Measurements from ENCODE around the gene CLDN6. TPM values are rescaled to one million over a fixed set of nuclear protein-coding genes. Genes with fewer than 3 reads are reported as not detected.

CLDN6 gene
- total RNA-seq, 1 donor from 2014 or later, result not detected

- Histone ChIP-seq H3K9me3 (no peaks in the 10 kb centered on the region), H3K4me3 (no peak overlapping the region), H3K27me3 (ENCODE audit: low read depth) (peaks cover 9% of the 10 kb centered on the region), H3K36me3 (no peaks in the 10 kb centered on the region), H3K4me1 (peaks cover 33% of the 10 kb centered on the region), H3K27ac (no peak overlapping the region)
- TF ChIP-seq, protein P1, sequence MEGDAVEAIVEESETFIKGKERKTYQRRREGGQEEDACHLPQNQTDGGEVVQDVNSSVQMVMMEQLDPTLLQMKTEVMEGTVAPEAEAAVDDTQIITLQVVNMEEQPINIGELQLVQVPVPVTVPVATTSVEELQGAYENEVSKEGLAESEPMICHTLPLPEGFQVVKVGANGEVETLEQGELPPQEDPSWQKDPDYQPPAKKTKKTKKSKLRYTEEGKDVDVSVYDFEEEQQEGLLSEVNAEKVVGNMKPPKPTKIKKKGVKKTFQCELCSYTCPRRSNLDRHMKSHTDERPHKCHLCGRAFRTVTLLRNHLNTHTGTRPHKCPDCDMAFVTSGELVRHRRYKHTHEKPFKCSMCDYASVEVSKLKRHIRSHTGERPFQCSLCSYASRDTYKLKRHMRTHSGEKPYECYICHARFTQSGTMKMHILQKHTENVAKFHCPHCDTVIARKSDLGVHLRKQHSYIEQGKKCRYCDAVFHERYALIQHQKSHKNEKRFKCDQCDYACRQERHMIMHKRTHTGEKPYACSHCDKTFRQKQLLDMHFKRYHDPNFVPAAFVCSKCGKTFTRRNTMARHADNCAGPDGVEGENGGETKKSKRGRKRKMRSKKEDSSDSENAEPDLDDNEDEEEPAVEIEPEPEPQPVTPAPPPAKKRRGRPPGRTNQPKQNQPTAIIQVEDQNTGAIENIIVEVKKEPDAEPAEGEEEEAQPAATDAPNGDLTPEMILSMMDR (IDR thresholded peaks at IDR 0.05), result no peak
- DNase-seq (no peak), ATAC-seq (no peak)
- intact Hi-C loops (cut with DNase I), result no loop called here
Observed at GRCh38 chr16:2982402-2982801, 35.6 kb downstream of the CLDN6 start.

GRCh38 chr16:2981899-2982250 lies 36.1 kb downstream of the CLDN6 start:
- Histone ChIP-seq H3K4me1 (peaks cover 33% of the 10 kb centered on the region), H3K9me3 (no peaks in the 10 kb centered on the region), H3K27me3 (ENCODE audit: low read depth) (peaks cover 5% of the 10 kb centered on the region), H3K27ac (no peak overlapping the region), H3K36me3 (no peaks in the 10 kb centered on the region), H3K4me3 (no peak overlapping the region)
- TF ChIP-seq, protein P1 (IDR thresholded peaks at IDR 0.05), result no peak
- ATAC-seq, result no peak
- no peak for DNase-seq
- intact Hi-C loops (cut with DNase I), result no loop called here

- peak overlapping the region; percentile 67 for H3K4me3 ChIP-seq
- intact Hi-C loops (cut with DNase I), result no loop called here
- ATAC-seq (no peak), DNase-seq (no peak)
- H3K4me1 ChIP-seq, result peaks cover 33% of the 10 kb centered on the region
- H3K27ac ChIP-seq, result peak overlapping the region; percentile 87
- TF ChIP-seq, protein P1 (IDR thresholded peaks at IDR 0.05), result no peak
- H3K27me3 ChIP-seq (ENCODE audit: low read depth), result peaks cover 4% of the 10 kb centered on the region
- H3K36me3 ChIP-seq, result no peaks in the 10 kb centered on the region
- H3K9me3 ChIP-seq, result no peaks in the 10 kb centered on the region
Observed at GRCh38 chr16:2981177-2981898, 36.6 kb downstream of the CLDN6 start.

GRCh38 chr16:2980227-2981176 lies 37.5 kb downstream of the CLDN6 start, which contains the start of gene PKMYT1:
PKMYT1 (minus strand) TSS chr16:2980446; CDS start chr16:2979657, 789 bp downstream.
- H3K9me3 ChIP-seq, result no peaks in the 10 kb centered on the region
- TF ChIP-seq, protein P1 (IDR thresholded peaks at IDR 0.05), result no peak
- no peaks in the 10 kb centered on the region for H3K36me3 ChIP-seq
- peaks cover 33% of the 10 kb centered on the region for H3K4me1 ChIP-seq
- H3K27ac ChIP-seq, result peak within 1 kb of the TSS; percentile 87
- intact Hi-C loops (cut with DNase I), result no loop called here
- DNase-seq, result peak; percentile 94
- ATAC-seq, result peak; percentile 96
- H3K4me3 ChIP-seq, result peak within 1 kb of the TSS; percentile 67
- H3K27me3 ChIP-seq (ENCODE audit: low read depth), result peaks cover 4% of the 10 kb centered on the region

DNA sequence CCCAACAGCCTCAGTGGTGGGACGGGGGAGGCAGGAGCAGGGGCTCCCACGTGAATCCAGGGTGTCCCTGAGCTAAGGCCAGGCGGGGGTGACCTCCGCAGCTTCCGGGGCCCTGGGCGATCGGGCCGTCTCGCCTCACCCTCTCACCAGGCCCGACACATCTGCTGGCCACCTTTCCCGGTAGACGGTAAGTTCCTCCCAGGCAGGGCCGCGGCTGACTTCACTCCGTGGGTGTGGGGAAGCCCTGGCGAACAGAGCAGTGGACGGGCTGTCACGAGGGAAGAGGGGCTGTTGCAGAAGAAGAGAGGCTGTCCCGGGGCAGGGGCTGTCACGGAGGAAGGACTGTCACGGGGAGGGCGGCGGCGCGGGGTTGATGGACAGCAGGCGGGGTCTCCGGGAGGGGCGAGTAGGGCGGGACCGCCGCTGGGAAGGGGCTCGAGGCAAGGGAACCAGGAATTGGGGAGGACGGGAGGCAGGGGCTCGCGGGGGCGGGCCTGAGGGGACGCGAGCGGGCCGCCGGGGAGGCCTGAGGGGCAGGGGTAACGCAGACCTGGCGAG lies 38.2 kb downstream of the CLDN6 start:
- TF ChIP-seq, protein P1 (IDR thresholded peaks at IDR 0.05), result no peak
- ATAC-seq, result no peak
- H3K27ac ChIP-seq, result no peak overlapping the region
- no peak for DNase-seq
- H3K9me3 ChIP-seq, result no peaks in the 10 kb centered on the region
- H3K4me1 ChIP-seq, result peaks cover 33% of the 10 kb centered on the region
- H3K4me3 ChIP-seq, result peak overlapping the region; percentile 67
- intact Hi-C loops (cut with DNase I), result no loop called here
- peaks cover 4% of the 10 kb centered on the region for H3K27me3 ChIP-seq (ENCODE audit: low read depth)
- H3K36me3 ChIP-seq, result no peaks in the 10 kb centered on the region
